ENCODE results near the gene CETN2.
A peak's percentile ranks its signal among the peaks of the same experiment; 100 is the strongest.
"Not testable (repeated sequence)": the region's sequence is repeated elsewhere in the genome, so short reads cannot be mapped to it uniquely, and the experiment has no call there.

CETN2 gene

DNA sequence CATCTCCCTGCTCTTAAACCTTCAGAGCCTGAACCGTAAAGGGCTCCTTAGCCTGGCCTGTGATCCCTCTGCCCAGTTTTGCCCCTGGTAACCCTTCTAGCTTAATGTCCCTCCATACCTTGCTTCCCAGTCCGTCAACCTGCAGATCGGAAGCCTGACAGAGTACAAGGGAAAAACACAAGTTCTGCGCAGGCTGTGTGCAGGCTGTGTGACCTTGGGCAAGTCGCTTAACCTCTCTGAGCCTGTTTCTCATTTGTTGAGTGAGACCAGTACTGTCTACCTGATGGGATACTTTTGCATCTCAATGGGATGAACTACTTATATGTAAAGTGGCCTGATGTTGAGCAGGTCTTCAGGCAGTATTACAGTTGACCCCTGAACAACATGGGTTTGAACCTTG lies 2.0 kb upstream of the CETN2 start:
- DNase-seq (ENCODE audit: low spot score): no peak

DNA sequence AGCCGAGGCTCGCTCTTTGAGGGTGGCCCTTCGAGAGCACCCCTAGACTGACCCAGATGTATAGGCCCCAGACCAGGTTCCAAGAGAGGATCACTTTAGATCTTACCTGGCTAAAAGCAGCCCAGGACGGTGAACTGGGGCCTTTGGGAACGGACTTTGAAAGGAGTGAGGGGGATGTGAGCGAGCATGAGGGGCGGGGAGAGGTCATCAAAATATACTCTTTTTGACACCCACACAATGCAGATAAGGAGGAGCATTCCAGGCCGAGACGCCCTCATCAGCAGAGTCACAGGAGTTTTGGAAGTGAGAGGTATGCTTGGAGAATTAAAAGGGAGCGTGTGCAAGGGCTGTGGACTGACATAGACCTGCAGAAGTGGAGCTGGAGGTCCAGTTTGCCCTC lies 834 bp upstream of the CETN2 start:
- no peak for DNase-seq (ENCODE audit: low spot score)

DNA sequence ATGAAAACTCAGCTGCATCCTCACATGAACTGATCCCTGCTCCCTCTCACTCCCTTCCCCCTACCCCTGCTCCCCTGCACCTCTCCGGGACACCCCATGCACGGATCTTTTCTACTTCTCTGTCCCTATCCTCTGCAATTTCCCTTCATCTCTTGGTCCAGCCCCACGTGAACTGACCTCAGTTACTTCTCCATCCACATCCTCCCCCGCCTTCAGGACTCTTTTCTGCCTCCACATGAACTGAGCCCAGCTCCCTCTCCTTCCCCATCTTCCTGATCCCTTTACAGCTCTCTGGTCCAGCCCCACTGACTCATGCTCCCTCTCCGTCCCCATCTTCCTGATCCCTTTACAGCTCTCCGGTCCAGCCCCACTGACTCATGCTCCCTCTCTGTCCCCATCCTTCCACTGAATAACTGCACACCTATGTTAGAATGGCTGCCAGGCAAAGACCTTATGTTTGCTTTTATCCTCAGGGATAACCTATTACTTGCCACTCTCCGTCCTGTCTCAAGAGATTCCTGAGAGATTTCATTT lies 5.6 kb downstream of the CETN2 start:
- DNase-seq (ENCODE audit: low spot score): no peak

DNA sequence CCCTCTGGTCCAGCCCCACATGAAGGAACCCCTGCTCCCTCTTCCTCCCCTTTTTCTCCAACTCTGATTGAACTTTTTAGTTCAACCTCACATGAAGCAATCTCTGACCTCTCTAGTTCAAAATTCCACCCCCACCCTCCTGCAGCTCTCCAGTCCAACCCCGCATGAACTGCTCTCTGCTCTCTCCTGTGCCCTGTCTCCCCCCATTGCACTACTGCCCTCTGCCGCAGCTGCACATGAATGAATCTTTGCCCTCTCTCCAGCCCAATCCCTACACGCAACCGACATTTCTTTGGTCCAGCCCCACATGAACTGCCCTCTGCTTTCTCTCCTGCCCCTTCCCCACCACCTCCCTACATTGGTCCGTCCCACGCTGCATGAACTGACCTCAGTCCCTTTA lies 6.9 kb downstream of the CETN2 start:
- no peak for DNase-seq (ENCODE audit: low spot score)

DNA sequence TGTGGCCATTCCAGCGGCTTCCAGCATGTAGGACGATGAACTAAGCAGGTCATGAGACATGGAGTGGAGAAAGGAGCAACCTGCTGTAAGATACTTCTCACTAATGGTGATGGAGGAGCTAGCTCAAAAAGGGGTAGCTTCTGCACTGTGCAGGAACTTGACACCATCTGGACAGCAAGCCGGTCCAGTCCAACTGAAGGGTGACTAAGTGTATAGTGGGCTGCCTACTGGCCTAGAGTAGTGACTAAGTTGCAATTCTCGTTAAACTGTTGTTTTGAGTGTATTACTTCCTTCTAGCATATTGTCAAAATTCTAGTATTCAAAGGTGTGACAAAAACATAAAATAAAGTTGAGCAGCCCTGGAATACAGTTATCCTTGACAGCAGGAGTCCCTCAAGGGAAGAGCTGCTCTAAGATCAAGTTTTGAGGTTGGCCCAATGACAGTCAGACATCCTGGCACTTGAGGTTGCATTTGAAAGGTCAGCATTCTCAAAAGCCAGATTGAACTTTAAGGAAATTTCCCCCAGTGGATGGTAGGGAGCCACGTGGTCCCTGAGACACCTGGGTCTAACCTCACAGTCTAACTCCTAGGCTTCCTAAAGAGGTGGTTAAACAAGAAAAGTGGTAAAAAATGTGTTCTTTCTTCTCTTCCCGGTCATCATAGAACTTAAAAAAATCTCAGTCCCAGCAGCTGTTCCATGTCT lies 8.0 kb downstream of the CETN2 start:
- no peak for DNase-seq (ENCODE audit: low spot score)

DNA sequence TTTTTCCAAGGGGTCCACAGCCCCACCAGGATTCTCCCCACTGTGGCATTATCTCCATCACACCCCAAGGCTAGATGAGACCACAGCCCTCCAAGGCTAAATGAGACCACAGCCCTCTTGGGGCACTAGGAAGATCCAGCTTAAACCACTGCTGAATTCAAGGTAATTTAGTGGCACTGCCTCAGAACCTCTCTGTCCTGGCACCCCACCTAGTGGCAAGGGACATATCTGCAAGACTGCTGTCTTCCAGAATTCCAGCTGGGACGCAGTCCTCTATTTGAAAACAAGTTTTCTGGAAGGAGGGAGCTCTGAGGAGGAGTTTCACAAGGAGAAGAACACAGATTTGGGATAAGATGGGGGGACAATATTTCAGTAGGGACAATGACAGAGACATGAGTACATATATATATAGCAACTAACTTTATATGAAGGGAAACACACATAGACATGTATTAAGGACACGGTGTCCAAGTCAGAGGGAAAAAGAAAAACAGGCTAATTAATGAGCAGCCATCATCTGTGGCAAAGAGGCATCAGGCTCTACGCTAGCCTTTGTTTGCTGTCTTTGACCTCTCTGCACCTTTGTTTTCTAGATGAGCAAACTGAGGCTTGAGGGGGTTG lies 9.3 kb downstream of the CETN2 start:
- DNase-seq (ENCODE audit: low spot score): no peak

DNA sequence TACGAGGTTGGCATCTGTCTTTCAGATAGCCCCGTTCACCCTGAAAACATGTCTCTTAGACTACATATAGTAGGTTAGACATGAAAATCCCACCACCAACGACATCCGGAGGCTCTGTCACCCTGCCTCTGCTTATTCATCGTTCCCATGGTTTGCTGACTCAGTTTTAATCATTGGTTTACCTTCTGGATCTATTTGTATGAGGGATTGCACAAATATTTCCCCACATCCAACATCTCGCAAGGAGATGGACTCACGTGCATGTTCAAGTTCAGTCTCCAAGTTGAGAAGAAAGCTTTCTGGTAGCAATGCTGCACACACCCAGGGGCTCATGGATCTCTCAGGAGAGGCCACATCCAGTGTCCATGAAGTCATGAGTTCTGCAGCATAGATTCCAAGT lies 10.8 kb downstream of the CETN2 start:
- DNase-seq (ENCODE audit: low spot score): no peak

DNA sequence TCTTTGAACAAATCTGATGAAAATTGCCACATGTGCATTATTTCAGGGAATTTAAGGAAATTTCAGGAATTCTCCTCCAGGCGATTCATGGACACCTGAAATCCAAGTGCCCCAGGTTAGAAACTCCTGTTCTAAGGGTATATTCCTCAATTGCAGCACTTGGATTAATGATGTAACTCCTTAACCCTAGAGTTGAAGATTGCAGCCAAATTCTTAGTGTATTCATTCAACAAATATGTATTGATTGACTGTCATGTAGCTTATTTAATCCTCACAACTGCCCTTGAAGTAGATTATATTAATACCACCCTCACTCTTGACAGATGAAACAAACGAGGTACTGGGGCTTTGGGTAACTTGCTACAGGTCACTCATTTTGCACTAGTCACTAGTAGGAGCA lies 11.3 kb downstream of the CETN2 start:
- no peak for DNase-seq (ENCODE audit: low spot score)

DNA sequence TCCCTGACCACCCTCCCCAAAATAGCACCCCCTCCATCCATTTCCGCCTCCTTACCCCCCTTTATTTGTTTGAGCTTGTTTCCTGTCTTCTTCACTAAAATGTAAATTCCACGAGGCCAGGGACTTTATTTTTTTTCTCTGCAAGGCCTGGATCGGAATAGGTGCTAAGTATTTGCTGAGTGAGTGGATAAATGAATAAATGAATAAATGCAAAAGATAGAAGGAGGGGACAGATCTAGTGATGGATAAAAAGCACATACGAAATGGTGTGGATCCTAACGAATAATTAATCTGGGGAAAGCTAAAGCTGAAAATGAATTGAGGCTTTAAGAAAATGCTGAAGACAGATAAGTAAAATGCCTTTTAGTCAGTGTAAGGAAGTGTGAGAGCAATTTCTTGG lies 12.2 kb downstream of the CETN2 start:
- DNase-seq (ENCODE audit: low spot score): no peak

DNA sequence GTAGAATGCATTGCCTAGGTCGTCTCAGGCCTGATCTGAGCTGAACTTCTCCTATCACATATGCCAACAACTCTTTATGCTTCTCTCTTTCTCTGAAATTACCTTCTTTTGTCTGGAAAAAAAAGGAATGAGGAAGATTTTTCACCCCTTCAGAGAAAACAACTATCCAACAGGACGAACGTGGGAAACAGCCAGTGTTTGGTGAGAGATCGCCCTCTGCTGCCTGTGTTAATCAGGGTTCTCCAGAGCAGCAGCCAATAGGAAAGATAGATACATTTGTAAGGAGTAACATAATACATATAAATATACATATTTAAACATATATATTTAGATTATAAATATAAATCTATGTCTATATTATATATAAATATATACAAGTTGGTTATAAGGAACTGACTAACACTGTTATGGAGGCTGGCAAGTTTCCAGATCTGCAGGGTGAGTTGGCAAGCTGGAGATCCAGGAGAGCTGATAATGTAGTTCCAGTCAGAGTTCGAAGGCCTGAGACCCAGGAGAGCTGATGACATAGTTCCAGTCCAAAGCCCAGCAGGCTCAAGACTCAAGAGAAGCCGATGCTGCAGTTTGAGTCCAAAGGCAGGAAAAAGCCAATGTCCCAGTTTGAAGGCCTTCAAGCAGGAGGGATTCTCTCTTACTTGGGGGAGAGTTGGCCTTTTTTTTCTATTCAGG lies 13.3 kb downstream of the CETN2 start:
- peak; percentile 23 for DNase-seq (ENCODE audit: low spot score)

DNA sequence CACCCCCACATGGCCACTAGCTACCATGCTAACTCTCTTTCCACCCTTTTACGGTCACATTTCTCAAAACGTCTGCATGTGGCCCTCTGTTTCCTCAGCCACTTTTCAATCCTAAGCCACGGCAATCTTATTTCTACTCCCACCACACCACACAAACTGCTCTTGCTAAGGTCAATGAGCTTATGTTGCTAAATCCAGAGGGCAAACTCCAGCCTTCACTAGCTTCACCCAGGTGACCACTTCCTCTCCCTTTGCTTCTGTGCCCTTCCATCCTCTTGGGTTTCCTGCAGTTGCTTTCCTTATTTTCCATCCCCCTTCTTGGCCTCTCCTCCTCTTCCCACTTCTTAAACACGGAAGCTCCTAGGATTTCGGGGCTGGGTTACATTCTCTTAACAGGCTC lies 16.5 kb downstream of the CETN2 start:
- no peak for DNase-seq (ENCODE audit: low spot score)

DNA sequence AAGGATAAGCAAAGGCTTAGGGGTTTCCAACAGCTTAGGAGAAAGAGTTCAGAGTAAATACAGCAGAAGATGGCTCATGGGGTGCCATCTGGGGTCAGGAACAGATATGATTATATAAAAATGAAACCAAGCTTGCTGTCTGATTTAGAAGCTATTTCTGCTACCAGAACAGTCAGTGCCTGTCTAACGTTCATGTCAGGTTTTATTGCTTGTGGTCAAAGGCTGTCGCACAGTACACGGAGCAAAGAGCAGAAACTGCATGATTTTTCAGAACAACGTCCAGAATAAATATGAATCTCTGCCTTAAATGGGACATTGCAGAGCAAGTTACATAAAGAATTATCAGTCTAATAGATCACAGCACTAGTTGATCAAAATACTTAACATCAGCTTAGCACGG lies 17.4 kb downstream of the CETN2 start:
- no peak for DNase-seq (ENCODE audit: low spot score)

DNA sequence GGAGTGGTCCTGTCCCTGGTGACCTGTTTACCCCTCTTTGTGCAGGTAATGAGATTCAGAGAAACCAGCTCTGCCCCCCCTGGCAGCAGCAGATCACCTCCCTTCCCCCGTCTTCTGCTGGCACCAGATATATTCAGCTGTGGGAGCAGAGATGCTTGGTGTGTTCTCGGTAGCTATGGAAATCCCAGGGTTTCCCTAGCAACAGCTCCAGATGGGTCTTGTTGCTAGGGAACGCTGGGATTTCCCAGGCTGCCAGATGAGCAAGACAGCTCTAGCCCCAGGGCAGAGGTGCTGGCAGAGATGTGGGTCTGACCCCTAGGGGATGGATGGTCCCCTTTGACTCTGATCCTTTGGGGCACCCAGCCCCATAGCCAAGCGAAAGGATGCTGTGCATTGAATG lies 20.2 kb downstream of the CETN2 start:
- no peak for DNase-seq (ENCODE audit: low spot score)

DNA sequence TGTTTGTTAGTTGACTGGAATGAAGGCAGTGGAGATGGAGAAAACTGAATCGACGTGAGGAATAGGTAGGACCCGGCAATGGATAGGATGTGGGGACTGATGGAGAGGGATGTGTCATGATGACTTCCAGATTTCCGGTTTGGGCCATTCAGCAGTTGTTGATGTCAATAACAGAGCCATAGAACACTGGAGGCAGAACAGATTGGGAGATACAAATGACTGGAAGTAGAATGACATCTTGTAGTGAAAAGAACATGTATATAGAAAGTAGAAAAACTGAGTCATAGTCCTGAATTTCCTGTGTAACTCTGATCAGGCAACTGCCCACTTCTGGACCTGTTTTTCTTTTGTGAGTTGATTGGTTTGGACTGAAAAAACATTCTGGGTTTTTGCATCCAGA lies 24.5 kb downstream of the CETN2 start:
- no peak for DNase-seq (ENCODE audit: low spot score)

DNA sequence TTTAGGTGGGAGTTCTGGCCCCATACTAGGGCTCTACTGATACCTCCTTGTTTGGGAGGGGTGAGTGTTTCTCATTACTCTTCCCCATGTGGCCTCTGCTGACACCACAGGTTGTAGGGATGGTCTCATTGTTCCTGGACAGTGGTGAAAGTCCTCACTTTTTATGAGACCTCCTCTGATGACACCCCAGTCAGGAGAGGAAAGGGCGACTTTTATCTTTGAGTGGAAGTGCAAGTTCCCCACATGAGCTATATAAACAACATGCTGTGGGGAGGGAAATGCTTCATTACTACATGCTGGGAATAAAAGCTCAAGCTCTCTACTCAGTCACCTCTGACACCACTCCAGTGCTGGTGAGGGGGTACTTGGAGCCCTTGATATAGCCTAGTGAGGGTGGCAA lies 31.6 kb downstream of the CETN2 start:
- DNase-seq (ENCODE audit: low spot score): no peak

DNA sequence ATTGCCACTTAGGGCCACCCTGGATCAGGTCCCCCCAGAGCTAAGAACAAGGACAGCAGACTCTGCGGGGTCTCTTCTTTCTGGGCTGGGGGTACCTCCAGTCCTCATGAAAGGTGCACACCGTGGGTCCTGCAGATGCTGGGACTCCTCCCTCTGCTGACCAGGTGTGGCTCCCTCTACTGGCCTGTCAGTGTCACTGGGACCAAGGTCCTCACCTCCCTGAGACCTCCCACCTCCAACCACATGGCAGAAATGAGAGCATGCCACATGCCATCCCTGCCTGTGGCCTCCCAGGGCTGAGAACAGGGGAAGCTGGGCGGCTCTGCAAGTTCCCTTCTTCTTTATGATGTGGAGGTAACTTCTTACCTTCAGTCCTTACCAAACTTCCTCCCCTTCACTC lies 43.5 kb downstream of the CETN2 start:
- DNase-seq (ENCODE audit: low spot score): not testable (repeated sequence)
